Activated T-helper 1 cell treated with anti-CD3 and anti-CD28 coated beads, Interleukin-12 subunit alpha, Interleukin-12 subunit beta, Interleukin-2, Interleukin-4 antibody, amounts not matched to agents 30 ng/mL and 10 ng/mL and 1 ng/mL, durations not matched to agents 14 hours and 24 hours and 36 hours (primary cell): ENCODE measurements around the gene RAP1GAP. TPM values are rescaled to one million over a fixed set of nuclear protein-coding genes. Genes with fewer than 3 reads are reported as not detected.

Experiments used
- DNase-seq: peaks from one replicate; pipeline ENCODE4 v3.0.0; 2021; ENCODE audit warnings: low spot score
- H3K27ac Mint-ChIP-seq: one replicate; pipeline ENCODE4 v1.8.0; 2021; ENCODE audit warnings: mild to moderate bottlenecking, mixed read lengths
- H3K27me3 Mint-ChIP-seq: one replicate; pipeline ENCODE4 v1.8.0; 2022; ENCODE audit warnings: mild to moderate bottlenecking, moderate library complexity, mixed read lengths; ENCODE audit not compliant: insufficient read depth
- H3K36me3 Mint-ChIP-seq: one replicate; pipeline ENCODE4 v1.8.0; 2021; ENCODE audit warnings: low read depth, mixed read lengths
- H3K4me1 Mint-ChIP-seq: one replicate; pipeline ENCODE4 v1.8.0; 2021; ENCODE audit warnings: low read depth, mixed read lengths
- H3K4me3 Mint-ChIP-seq: one replicate; pipeline ENCODE4 v1.8.0; 2021; ENCODE audit warnings: mild to moderate bottlenecking, moderate library complexity, mixed read lengths
- H3K9me3 Mint-ChIP-seq: one replicate; pipeline ENCODE4 v1.8.0; 2021; ENCODE audit warnings: mixed read lengths
- intact Hi-C: fragments of 100-400 bp; cut with micrococcal nuclease; formaldehyde crosslinking; loops from one replicate; pipeline ENCODE4 v1.15.1; 2024
- total RNA-seq: library from RNA; stranded (reverse); gene quantifications from 2 replicates; pipeline ENCODE4 v1.2.3, GENCODE V29; 2022

The RAP1GAP gene
- total RNA-seq, 1 donor from 2014 or later = 0.23 TPM

DNA sequence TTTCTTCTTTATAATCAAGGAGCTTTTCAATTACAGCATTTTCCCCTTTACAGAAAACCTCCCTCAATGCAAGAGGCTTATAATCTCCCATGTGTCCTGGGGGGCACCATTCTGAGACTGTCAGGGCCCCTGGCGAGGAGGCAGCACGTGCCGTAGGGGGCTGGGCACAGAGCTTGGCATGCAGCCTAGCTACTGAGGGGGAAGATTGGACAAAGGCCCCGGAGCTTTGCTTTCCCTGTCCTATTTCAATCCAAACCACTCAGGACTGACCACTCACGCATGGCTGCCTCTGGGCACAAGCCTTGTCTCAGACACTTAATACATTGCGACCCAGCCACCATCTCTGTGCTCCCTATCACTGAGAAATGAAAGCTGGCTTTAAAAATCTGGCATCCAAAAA is 2.8 kb upstream of the RAP1GAP start:
- no peak for DNase-seq
- Mint-ChIP-seq H3K4me1 (no peaks in the 10 kb centered on the region), H3K4me3 (no peak overlapping the region), H3K27ac (no peak overlapping the region), H3K9me3 (no peaks in the 10 kb centered on the region), H3K27me3 (peaks cover 33% of the 10 kb centered on the region), H3K36me3 (peaks cover 3% of the 10 kb centered on the region)
- intact Hi-C loops = no loop called here

DNA sequence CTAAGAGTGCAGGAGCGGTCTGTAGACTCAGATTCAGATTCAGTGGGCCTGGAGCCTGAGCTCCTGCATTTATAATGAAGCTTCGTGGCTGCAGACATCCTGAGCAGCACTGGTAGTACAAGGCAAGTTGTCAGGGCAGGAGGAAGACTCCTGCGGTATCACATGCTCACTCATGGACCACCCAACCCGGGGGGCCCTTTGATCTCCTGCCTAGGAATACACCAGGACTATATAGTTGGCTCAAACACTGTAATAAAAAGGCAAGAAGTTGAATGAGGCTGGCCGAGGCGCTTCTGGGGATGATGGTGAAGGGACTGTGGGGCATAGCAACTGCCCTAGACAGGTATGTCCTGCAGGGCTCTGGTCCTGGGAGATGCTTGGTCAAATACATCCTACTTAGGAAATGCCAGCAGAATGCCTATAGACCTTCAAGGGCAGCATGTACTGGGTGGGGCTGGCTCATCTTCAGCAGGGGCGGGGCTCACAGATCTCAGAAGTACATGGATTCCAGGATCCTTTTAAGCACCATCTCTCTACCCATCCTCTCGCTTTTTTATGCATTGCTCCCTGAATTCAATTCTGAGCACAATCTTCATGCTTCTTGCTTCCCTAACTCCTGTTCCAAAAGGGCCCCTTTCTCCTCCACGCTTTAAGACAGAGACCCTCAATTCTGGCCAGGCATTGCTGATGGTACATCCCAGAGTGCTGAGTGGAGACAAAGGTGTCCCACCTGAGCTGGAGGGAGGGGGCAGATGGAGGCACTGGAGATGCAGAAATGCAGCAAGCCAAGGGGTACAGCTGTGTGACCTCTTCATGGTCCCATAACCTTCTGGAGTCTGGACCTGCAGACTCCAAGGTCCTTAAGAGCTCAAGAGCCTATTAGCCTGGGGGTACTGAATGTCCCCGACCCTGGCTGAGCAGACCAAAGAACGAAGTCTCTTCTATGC is 2.1 kb upstream of the RAP1GAP start:
- H3K36me3 Mint-ChIP-seq = no peaks in the 10 kb centered on the region
- no peaks in the 10 kb centered on the region for H3K4me1 Mint-ChIP-seq
- no peak overlapping the region for H3K27ac Mint-ChIP-seq
- H3K27me3 Mint-ChIP-seq = peaks cover 37% of the 10 kb centered on the region
- DNase-seq = no peak
- intact Hi-C loops = no loop called here
- no peaks in the 10 kb centered on the region for H3K9me3 Mint-ChIP-seq
- H3K4me3 Mint-ChIP-seq = no peak overlapping the region

DNA sequence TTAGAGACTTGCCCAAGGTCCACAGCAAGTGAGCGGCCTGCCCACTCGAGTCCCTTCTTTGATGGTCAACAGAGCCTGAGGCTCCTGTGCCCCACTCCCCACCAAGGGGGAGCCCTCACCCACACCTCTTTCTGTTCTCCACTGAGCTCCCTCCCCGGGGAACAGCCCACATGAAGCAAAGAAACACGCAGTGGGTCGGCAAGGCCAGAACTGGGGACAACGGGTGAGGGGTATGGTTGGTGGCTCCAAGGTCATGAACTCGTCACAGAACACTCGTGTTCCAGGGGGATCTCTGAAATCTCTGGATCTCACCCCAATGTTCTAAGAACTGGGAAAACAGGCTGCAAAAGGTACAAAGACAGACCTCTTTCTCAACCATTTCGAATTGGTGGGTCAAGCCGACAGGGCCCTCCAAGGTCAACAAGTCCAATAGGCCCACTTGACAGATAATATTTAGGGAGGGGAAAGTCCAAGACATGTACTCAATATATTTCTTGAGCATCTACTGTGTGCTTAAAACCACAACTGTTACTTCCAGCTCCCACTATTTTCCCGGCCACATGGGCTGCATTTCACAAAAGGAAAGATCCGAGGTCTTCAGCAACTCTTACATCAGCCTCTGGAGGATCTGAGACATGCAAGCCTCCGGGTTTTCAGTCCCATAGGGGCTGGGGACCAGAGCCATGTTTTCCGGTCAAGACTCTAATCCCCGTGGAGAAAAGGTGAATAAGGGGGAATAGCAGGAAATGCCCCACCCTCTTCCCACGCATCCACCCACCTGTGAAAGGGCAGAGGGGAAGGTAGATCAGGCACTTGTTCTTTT is 1.1 kb upstream of the RAP1GAP start:
- peaks cover 5% of the 10 kb centered on the region for H3K4me1 Mint-ChIP-seq
- no peak overlapping the region for H3K27ac Mint-ChIP-seq
- H3K9me3 Mint-ChIP-seq = no peaks in the 10 kb centered on the region
- intact Hi-C loops = no loop called here
- H3K36me3 Mint-ChIP-seq = no peaks in the 10 kb centered on the region
- DNase-seq = no peak
- H3K27me3 Mint-ChIP-seq = peaks cover 39% of the 10 kb centered on the region
- peak overlapping the region; percentile 54 for H3K4me3 Mint-ChIP-seq

DNA sequence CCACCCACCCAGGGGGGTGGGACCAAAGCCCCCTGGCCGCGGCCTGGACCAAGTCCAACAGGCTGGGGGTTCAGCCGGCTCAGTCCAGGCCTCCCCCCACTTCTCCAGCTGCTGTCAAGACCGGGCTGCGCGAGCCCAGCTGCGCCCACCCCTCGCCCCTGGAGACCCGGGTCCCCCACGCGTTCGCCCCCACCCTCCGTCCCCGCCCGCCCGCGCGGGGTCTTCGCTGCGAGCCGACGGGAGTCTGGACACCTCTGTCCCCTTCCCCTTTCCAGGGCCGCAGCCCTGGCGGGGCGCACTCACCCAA is 253 bp downstream of the RAP1GAP start:
- Mint-ChIP-seq H3K9me3 (no peaks in the 10 kb centered on the region), H3K27ac (no peak overlapping the region), H3K27me3 (peaks cover 41% of the 10 kb centered on the region), H3K4me1 (peaks cover 5% of the 10 kb centered on the region), H3K4me3 (no peak overlapping the region), H3K36me3 (no peaks in the 10 kb centered on the region)
- no peak for DNase-seq
- intact Hi-C loops = no loop called here

DNA sequence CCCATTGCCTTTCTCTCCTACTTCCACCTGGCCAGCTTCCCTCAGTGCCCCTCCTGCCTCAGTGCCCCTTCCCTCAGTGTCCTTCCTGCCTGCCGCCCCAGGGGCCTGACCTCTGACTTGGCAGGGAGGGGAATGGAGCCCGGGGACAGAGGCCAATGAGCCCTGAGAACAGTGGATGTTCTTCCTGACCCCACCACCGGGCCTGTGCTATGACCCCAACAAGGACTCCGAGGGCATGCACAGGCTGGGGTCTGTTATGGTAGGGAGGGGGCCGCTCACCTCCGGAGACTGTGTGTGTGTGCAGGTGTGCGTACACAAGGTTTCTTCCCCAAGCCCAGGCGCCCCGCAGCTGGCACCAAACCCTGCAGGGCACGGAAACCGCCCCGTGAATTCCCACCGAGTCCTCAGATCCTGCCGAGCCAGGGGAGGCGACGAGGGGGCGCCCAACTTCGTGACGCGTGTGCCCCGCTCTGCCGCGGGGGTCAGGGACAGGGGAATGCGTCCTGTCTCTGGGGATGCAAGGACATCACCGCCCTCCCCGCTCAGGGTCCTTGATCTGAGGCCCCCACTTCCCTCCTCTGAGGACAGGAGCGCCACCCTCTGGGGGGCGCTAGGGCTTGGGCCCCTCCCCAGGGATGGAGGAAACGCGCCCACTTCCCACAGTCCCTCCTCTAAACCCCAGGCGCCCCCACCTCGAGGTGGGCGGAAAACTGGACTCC is 766 bp downstream of the RAP1GAP start:
- no peak for DNase-seq
- H3K27ac Mint-ChIP-seq = no peak overlapping the region
- no peaks in the 10 kb centered on the region for H3K36me3 Mint-ChIP-seq
- H3K9me3 Mint-ChIP-seq = no peaks in the 10 kb centered on the region
- H3K4me1 Mint-ChIP-seq = peaks cover 5% of the 10 kb centered on the region
- no peak overlapping the region for H3K4me3 Mint-ChIP-seq
- peaks cover 41% of the 10 kb centered on the region for H3K27me3 Mint-ChIP-seq
- intact Hi-C loops = no loop called here

DNA sequence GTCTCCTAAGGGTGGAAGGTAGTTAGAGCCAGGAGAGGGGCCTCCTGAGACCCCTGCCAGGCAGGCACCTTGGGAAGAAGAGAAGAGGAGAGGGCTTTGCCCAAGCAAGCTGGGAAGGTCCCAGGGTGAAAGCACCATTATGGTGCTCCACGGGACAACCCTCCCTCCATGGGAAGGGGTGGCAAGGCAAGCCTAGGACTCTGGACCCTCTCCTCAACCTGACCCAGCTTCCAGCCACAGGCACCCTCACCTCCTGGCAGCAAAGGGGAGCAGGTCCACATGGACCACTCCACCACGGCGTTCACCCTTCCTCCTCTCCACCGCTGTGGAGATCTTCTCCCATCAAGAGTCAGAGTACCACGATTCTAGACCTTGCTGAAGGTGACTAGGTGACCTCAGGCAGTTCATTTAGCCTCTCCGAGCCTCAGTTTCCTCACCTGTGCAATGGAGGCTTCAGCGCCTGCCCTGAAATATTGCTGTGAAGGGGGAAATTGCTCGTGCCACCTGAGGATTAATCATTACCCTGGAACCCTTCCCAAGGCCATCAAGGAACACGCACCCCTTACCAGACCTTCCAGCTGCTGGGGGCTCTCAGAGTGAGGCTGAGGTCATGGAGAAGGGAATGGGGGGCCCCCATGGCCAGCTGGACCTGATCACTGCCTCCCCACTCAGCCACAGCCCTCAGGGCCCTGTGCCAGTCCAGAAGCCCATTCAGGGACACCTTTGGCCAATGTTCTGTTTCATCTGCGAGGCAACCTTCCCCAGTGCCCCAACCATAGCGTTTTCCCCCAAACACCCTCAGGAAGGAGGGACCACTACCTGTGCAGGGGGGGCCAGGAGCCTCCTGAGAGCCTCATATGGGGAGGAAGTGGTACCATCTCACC is 1.6 kb downstream of the RAP1GAP start:
- Mint-ChIP-seq H3K27me3 (peaks cover 41% of the 10 kb centered on the region), H3K4me3 (no peak overlapping the region), H3K4me1 (peaks cover 5% of the 10 kb centered on the region), H3K27ac (no peak overlapping the region), H3K36me3 (no peaks in the 10 kb centered on the region), H3K9me3 (no peaks in the 10 kb centered on the region)
- intact Hi-C loops = no loop called here
- no peak for DNase-seq

DNA sequence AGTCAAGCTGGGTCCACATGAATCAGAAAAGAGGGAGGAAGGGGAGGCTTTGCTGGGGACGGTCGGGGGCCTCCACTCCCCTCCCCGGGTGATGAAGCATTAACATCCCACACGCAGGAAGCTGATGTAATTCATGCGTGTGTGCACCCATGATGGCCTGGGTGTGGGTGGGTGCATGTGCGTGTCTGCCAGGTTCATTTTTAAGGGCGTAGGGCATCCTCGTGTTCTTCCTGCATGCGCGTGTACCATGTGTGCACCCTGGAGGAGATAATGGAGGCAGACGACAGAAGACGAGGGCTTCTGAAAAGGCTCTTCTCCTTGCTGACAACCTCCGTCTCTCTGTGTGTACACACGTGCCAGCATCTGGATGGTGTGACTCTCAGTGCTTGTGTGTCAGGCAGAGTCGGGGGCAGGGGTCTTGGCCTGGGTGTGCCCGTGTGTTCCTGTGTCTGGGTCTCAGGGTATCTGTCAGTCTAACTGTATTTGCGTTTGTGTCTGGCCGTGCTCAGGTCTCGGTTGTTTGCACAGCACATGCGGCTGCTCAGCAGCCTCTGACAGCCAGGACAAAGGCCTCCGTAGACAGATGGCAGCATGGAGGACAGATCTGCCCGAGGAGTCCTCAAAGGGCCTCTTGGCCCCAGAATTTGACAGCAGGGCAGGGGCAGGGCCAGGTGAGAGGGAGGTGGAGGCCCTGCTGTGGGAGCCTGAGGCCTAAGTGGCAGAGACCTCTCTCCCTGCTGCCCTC is 2.4 kb downstream of the RAP1GAP start:
- H3K27ac Mint-ChIP-seq = no peak overlapping the region
- peaks cover 42% of the 10 kb centered on the region for H3K27me3 Mint-ChIP-seq
- no peak for DNase-seq
- intact Hi-C loops = no loop called here
- H3K4me1 Mint-ChIP-seq = peaks cover 5% of the 10 kb centered on the region
- H3K36me3 Mint-ChIP-seq = no peaks in the 10 kb centered on the region
- H3K9me3 Mint-ChIP-seq = no peaks in the 10 kb centered on the region
- H3K4me3 Mint-ChIP-seq = no peak overlapping the region

DNA sequence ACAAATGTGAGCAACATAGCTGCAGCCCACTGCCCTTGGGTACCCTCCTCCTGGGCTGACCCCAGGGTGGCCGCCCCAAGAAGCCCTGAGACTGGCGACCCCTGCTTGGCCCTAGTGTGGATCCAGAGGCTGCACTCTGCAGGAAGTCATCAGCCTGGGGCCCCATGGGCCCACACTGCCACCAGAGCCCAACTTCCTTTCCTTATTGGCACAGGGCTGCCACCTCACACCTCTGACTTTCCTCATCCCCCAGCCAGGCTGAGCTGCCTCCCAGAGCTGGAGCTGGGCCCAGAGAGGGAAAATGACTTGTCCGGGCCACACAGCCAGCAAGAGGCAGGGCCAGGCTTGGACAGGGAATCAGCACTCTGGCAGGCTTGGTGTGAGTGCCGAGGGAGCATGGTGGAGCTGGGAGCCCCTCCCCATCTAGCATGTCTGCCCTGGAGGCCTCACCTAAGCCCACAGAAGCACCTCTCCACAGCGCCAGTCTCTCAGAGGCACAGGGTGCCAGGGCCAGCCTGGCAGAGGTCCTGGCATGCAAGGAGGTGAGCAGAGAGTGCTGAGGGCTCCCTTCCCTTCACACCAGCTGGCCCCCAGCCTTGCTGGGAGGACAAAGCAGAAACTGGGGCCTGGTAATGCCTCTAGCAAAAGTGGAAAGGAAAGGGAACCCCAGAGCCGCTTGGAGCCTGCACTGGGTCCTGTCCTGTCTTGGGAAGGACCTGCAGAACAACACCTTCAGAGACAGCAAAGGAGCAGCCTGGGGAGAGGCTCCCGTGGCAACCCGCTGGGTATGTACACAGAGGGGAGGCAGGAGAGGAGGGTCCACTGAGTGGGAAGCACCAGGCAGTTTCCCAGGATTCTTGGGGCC is 3.2 kb downstream of the RAP1GAP start:
- Mint-ChIP-seq H3K27ac (no peak overlapping the region), H3K9me3 (no peaks in the 10 kb centered on the region), H3K4me1 (peaks cover 5% of the 10 kb centered on the region), H3K36me3 (no peaks in the 10 kb centered on the region), H3K4me3 (no peak overlapping the region), H3K27me3 (peaks cover 40% of the 10 kb centered on the region)
- intact Hi-C loops = no loop called here
- no peak for DNase-seq

DNA sequence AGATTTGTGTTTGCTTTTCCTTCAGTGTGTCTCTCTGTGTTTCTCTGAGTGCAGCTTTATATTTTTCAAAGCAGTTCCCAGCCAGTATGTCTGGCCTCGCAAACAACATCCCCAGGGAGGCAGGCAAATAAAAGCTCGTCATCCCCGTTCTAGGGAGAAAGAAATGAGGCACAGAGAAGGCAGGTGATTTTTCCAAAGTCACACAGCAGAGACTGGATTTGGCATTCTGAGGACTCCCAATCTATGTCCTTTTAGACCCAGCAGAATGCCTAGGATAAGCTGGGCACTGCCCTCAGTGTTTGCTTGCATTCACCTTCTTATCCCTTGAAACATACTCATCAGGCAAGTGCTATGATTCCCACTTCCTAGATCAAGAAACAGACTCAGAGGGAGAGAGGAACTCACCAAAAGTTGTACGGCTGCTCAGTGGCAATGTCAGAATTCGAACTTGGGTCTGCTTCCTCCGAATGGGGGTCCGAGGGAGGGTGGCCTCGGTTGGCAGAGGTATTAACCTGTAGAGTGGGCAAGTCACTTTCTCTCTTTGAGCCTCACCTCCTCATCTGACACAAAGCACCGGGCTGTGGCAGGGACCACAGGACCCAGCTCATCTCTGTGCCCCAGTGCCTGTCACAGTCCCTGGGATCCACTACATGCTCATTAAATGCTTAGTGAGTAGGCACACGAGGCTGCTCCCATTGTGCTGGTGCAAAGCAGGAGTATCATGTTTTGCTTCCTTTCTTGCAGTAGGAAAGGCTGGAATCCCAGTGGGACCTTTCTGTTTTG is 4.2 kb downstream of the RAP1GAP start:
- Mint-ChIP-seq H3K9me3 (no peaks in the 10 kb centered on the region), H3K27ac (no peak overlapping the region), H3K4me1 (peaks cover 5% of the 10 kb centered on the region), H3K4me3 (no peak overlapping the region), H3K27me3 (peaks cover 36% of the 10 kb centered on the region), H3K36me3 (no peaks in the 10 kb centered on the region)
- intact Hi-C loops = no loop called here
- no peak for DNase-seq

DNA sequence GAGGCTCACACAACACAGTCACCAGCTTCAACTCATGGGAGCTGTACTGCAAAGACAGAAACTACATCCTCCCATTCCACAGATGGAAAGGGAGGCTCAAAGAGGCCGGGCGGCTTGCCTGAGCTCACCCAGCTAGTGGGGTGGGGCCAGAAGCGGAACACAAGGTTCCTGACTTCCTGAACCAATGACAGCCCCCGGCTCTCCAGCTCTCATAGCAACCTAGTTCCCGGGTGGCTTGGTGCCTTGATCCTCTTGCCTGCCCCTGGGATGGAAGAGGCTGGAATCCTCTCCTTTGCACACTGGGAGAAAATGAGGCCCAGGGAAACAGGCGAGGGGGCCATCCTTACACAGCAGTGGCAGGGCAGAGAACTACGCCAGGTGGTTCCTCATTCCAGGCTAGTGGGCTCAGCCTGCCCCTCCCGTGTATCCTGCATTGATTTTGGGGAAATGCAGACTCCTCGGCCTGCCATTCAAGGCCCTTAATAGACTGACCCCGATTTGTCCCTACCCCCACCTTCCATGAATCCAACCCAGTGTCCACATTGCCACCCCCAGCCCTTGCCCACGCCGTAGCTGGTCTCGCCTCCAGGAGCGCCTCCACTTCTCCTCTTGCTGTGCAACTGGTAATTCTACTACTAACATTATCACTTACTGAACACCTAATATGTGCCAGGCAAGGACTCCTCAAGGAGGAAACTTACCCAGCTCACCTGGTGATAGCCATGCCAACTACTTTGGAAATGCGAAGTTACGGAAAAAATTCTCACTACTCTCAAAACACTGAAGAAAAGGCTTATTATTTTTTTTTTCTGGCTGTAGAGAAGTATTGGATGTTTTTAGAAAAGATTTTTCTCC is 5.0 kb downstream of the RAP1GAP start:
- Mint-ChIP-seq H3K27me3 (peaks cover 40% of the 10 kb centered on the region), H3K4me1 (peaks cover 5% of the 10 kb centered on the region), H3K9me3 (no peaks in the 10 kb centered on the region), H3K36me3 (no peaks in the 10 kb centered on the region), H3K4me3 (no peak overlapping the region), H3K27ac (no peak overlapping the region)
- intact Hi-C loops = no loop called here
- no peak for DNase-seq
